Uterus (tissue), 4 donors: ENCODE measurements around the gene KRT74. TPM values are rescaled to one million over a fixed set of nuclear protein-coding genes. Genes with fewer than 3 reads are reported as not detected.

Experiments used
- DNase-seq, 2 donors: peaks; one replicate each; pipeline ENCODE4 v3.0.0-alpha.2; 2019 to 2020
- H3K27ac ChIP-seq, 2 donors: fragments of 200-600 bp; sonication (generic); 1 replicate in 1 of 2; 2 replicates in 1 of 2; pipeline ENCODE4 v1.5.1; 2016 to 2018
- H3K27me3 ChIP-seq, 2 donors: fragments of 200-600 bp; sonication (generic); one replicate each; pipeline ENCODE4 v1.5.1; 2018 to 2019; ENCODE audit warnings: control low read depth in 1 of 2
- H3K36me3 ChIP-seq, 2 donors: fragments of 200-600 bp; sonication (generic); one replicate each; pipeline ENCODE4 v1.5.1; 2019; ENCODE audit warnings: control low read depth in 1 of 2
- H3K4me1 ChIP-seq, 2 donors: fragments of 200-600 bp; sonication (generic); one replicate each; pipeline ENCODE4 v1.5.1; 2018 to 2019; ENCODE audit warnings: control low read depth in 1 of 2
- H3K4me3 ChIP-seq, 2 donors: fragments of 200-600 bp; sonication (generic); 1 replicate in 1 of 2; 2 replicates in 1 of 2; pipeline ENCODE4 v1.5.1; 2018 to 2019; ENCODE audit warnings: mild to moderate bottlenecking in 1 of 2
- H3K9me3 ChIP-seq, 2 donors: fragments of 200-600 bp; sonication (generic); one replicate each; pipeline ENCODE4 v1.5.1; 2019; ENCODE audit warnings: control low read depth in 1 of 2
- CTCF ChIP-seq, 4 experiments: fragments of 200-600 bp in 2 of 4; fragments of 450-650 bp in 2 of 4; sonication (generic) in 2 of 4; IDR thresholded peaks; one replicate each; pipeline ENCODE4 v1.5.1; 2016 to 2019; ENCODE audit warnings: antibody characterized with exemption in 4 of 4, mild to moderate bottlenecking in 2 of 4, moderate library complexity in 1 of 4
- POLR2A ChIP-seq, 2 donors: fragments of 450-650 bp; IDR thresholded peaks; one replicate each; pipeline ENCODE4 v1.6.1; 2016; ENCODE audit warnings: antibody characterized with exemption in 2 of 2, mild to moderate bottlenecking in 1 of 2, moderate library complexity in 1 of 2
- intact Hi-C: fragments of 100-400 bp; cut with DNase I; formaldehyde crosslinking; loops from one replicate; pipeline ENCODE4 v1.15.1; 2023; ENCODE audit warnings: low total_unique reads
- total RNA-seq, 4 donors: library from RNA; depleted of rRNA in 3 of 4; stranded (reverse); fragments of >200 nt in 3 of 4; gene quantifications; one replicate each; pipeline versions ENCODE4 v1.1.0 to v1.2.4, GENCODE V29; 2014 to 2023
- donor health status: DM: yes; HTN: yes; CAD: no.

KRT74 gene
- total RNA-seq, 4 donors from 2014 or later: not detected

GRCh38 chr12:52519826-52520662 is 53.6 kb downstream of the KRT74 start, which contains the start of gene KRT5:
TSS of gene KRT5 (minus strand) at chr12:52520394. CDS start at chr12:52520296, 98 bp downstream.
- no peak within 1 kb of the TSS for H3K4me3 ChIP-seq
- intact Hi-C loops: no loop called here
- no peaks in the 10 kb centered on the region for H3K9me3 ChIP-seq
- H3K36me3 ChIP-seq: no peaks in the 10 kb centered on the region
- no peak within 1 kb of the TSS for H3K27ac ChIP-seq
- no peak for DNase-seq
- H3K27me3 ChIP-seq: no peaks in the 10 kb centered on the region
- no peaks in the 10 kb centered on the region for H3K4me1 ChIP-seq
- TF ChIP-seq POLR2A (IDR thresholded peaks at IDR 0.05): no peak
- no peak for TF ChIP-seq CTCF (IDR thresholded peaks at IDR 0.05)

- H3K27me3 ChIP-seq: no peaks in the 10 kb centered on the region
Measured at GRCh38 chr12:52519387-52519703, 54.3 kb downstream of the KRT74 start.

GRCh38 chr12:52518574-52519386 is 54.9 kb downstream of the KRT74 start:
- intact Hi-C loops: no loop called here
- Histone ChIP-seq H3K27ac (no peak overlapping the region), H3K36me3 (no peaks in the 10 kb centered on the region), H3K9me3 (no peaks in the 10 kb centered on the region), H3K4me3 (no peak overlapping the region), H3K4me1 (no peaks in the 10 kb centered on the region), H3K27me3 (no peaks in the 10 kb centered on the region)
- TF ChIP-seq CTCF (IDR thresholded peaks at IDR 0.05): no peak
- TF ChIP-seq POLR2A (IDR thresholded peaks at IDR 0.05): no peak
- no peak for DNase-seq

More at GRCh38 chr12:52519387-52519703, 54.3 kb downstream of the KRT74 start:
- DNase-seq: no peak
- Histone ChIP-seq H3K9me3 (no peaks in the 10 kb centered on the region), H3K4me1 (no peaks in the 10 kb centered on the region), H3K36me3 (no peaks in the 10 kb centered on the region), H3K4me3 (no peak overlapping the region), H3K27ac (no peak overlapping the region)
- no peak for TF ChIP-seq POLR2A (IDR thresholded peaks at IDR 0.05)
- intact Hi-C loops: no loop called here

- intact Hi-C loops: no loop called here
Measured at GRCh38 chr12:52517888-52518287, 55.8 kb downstream of the KRT74 start.

More at GRCh38 chr12:52517888-52518287, 55.8 kb downstream of the KRT74 start:
- Histone ChIP-seq H3K27ac (no peak overlapping the region), H3K36me3 (no peaks in the 10 kb centered on the region), H3K27me3 (no peaks in the 10 kb centered on the region), H3K4me3 (no peak overlapping the region), H3K9me3 (no peaks in the 10 kb centered on the region), H3K4me1 (no peaks in the 10 kb centered on the region)
- TF ChIP-seq CTCF (IDR thresholded peaks at IDR 0.05): no peak
- TF ChIP-seq POLR2A (IDR thresholded peaks at IDR 0.05): no peak
- no peak for DNase-seq
